ENCODE data around the gene BTG4.
A peak's percentile ranks its signal among the peaks of the same experiment; 100 is the strongest.

BTG4 gene

GRCh38 chr11:111512296-111513239 is at the start of gene BTG4:
BTG4 (minus strand) TSS chr11:111512386; CDS start chr11:111498776, 13,610 bp downstream.
- in situ Hi-C loops (cut with HindIII; ENCODE audit: low pct_ligation_motif_present, low pct_unique_long_range_greater_than_20kb, low sequenced_read_pairs): no loop called here
- peak; percentile 52 for DNase-seq

DNA sequence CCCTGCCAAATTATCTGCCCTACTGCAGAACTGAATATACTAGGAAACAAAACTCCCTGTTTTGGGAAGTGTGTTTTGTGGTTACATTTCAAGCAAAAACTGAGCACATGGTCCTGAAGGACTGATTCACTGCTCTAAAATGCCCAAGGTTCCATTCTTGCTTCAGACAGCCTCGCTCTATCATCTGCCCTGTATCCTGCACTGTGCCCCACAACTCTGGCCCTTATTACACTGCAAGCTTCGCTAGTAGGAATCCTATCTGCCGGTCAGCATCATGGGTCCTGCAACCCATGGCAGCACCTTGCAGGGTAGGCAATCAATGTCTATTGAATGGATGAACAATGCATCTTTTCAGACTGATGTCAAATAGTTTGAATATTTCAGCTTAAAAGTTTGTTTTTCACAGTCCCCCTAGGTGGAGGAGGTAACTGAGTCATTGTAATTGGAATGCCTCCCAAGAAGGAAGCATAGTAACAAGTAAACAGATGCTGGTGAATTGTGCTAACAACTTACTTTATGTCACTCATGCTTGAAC is 49.7 kb upstream of the BTG4 start:
- in situ Hi-C loops (cut with HindIII; ENCODE audit: low pct_ligation_motif_present, low pct_unique_long_range_greater_than_20kb, low sequenced_read_pairs): no loop called here
- DNase-seq: peak; percentile 35

GRCh38 chr11:111561306-111561705 is 49.1 kb upstream of the BTG4 start:
- in situ Hi-C loops (cut with HindIII; ENCODE audit: low pct_ligation_motif_present, low pct_unique_long_range_greater_than_20kb, low sequenced_read_pairs): no loop called here
- DNase-seq: no peak

DNA sequence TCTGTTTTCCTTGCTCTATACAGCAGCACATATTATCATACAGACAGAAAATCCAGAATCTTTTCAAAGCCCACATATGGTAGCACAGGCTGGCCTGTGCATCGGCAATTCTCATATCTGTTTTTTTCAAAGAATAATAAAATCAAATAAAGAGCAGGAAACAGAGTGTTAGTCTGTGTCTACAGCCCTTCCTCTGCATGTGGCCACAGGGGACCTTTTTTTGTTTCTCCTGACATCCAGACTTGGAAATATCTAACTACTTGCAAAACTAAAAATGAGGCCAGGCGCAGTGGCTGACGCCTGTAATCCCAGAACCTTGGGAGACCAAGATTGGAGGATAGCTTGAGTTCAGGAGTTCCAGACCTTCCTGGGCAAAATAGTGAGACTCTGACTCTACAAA is 48.6 kb upstream of the BTG4 start:
- no peak for DNase-seq
- in situ Hi-C loops (cut with HindIII; ENCODE audit: low pct_ligation_motif_present, low pct_unique_long_range_greater_than_20kb, low sequenced_read_pairs): no loop called here

- no peak for DNase-seq
Observed at GRCh38 chr11:111559800-111560464, 47.7 kb upstream of the BTG4 start.

GRCh38 chr11:111557425-111558111 is 45.4 kb upstream of the BTG4 start:
- peak; percentile 75 for DNase-seq
- in situ Hi-C loops (cut with HindIII; ENCODE audit: low pct_ligation_motif_present, low pct_unique_long_range_greater_than_20kb, low sequenced_read_pairs): no loop called here

More at GRCh38 chr11:111559800-111560464, 47.7 kb upstream of the BTG4 start:
- in situ Hi-C loops (cut with HindIII; ENCODE audit: low pct_ligation_motif_present, low pct_unique_long_range_greater_than_20kb, low sequenced_read_pairs): no loop called here

DNA sequence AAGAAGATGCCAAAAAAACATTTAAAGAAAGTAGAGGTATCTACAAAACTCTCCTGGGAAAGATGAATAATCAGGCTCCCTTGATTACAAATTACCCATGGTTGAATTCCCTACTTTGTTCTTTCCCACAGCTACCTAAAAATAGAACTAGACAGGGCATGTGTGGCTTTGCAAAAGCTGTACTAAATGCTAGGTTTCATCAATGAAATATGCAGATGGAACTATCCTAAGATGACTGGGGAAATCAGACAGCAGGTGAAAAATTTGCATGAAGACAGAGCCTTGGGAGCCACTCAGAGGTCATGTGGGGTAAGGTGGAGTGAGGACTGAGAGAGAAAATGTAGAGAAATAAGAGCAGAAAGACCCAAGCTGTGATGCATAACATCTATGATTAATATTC is 43.1 kb upstream of the BTG4 start:
- DNase-seq: no peak
- in situ Hi-C loops (cut with HindIII; ENCODE audit: low pct_ligation_motif_present, low pct_unique_long_range_greater_than_20kb, low sequenced_read_pairs): no loop called here

- in situ Hi-C loops (cut with HindIII; ENCODE audit: low pct_ligation_motif_present, low pct_unique_long_range_greater_than_20kb, low sequenced_read_pairs): no loop called here
- DNase-seq: no peak
Observed at GRCh38 chr11:111554532-111554931, 42.3 kb upstream of the BTG4 start.

DNA sequence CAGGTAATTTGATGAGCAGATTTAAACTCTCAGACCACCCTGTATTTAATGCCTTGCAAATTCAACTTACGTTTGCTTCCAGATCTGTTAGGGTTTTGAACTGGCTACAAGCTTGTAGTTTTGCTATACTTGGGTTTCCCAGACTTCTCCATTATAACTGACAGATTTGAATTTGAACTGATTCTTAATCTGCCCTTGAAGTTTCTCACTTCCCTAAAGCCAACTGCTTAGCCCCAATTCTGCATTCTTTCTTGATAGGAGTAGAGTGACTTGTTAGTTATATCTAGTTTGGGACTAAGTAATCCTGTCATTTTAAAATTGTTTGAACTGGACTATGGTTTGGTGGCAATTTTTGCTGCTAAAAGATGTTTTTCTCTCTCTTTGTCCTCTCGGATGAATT is 38.1 kb upstream of the BTG4 start:
- no peak for DNase-seq
- in situ Hi-C loops (cut with HindIII; ENCODE audit: low pct_ligation_motif_present, low pct_unique_long_range_greater_than_20kb, low sequenced_read_pairs): no loop called here

GRCh38 chr11:111549869-111550203 is 37.6 kb upstream of the BTG4 start:
- DNase-seq: no peak

DNA sequence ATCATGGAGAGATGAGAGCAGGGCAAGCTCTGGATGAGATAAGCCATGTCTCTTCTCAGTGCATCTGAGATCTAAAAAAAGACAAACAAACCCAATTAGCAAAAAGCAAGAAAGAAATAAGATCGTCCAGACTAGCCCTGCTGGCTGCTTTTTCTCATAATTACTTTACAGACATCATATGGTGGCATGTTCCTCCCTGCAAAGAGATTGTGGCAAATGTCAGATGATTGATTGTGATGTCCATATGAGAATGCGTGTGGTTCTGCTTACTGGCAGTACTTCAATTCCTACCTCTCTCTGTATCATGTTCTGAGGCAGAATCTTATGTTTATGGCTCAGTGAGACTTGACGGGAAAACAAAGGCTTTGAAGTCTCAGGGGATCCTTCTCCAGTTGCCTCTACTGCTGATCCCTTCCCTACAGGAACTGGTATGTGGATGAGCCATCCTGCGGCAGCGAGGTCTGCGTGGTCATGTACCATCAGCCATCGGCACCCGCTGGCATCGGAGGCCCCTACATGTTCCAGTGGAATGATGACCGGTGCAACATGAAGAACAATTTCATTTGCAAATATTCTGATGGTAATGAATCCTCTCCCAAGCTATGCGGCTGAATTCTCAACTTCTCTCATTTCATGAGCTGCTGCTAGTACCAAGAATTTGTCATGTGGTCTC is 37.1 kb upstream of the BTG4 start:
- no peak for DNase-seq
- in situ Hi-C loops (cut with HindIII; ENCODE audit: low pct_ligation_motif_present, low pct_unique_long_range_greater_than_20kb, low sequenced_read_pairs): no loop called here

More at GRCh38 chr11:111549869-111550203, 37.6 kb upstream of the BTG4 start:
- in situ Hi-C loops (cut with HindIII; ENCODE audit: low pct_ligation_motif_present, low pct_unique_long_range_greater_than_20kb, low sequenced_read_pairs): no loop called here

GRCh38 chr11:111548525-111548924 is 36.3 kb upstream of the BTG4 start:
- no peak for DNase-seq
- in situ Hi-C loops (cut with HindIII; ENCODE audit: low pct_ligation_motif_present, low pct_unique_long_range_greater_than_20kb, low sequenced_read_pairs): no loop called here

DNA sequence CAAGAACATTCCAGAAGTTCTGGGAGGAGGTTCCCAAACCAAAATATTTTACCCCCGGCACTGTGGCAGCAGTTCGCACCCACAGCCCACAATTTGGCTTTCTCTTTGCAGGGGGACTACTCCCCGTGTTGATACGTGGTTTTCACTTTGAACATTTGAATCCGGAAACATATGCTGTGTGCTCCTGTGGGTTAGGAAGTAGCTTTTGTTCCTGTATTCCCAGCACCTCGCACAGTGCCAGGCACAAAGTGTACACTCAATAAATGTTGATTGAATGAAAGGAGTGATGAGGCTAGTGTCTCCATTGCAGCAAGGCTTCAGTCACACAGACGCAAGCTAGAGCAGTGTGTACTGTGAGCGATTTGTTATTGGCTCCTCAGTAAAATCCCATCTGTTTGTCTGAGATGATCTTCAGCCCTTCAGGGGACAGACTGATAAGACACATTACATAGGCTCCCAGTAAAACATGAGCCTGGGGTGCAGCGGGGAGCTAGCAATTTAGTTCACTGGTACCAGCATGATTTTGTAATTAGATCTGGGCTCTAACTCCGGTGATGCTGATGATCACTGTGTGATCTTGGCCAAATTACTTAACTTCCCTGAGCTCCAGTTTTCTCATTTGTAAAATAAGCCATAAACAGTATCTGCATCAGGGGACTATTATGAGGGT is 30.6 kb upstream of the BTG4 start:
- DNase-seq: no peak
- in situ Hi-C loops (cut with HindIII; ENCODE audit: low pct_ligation_motif_present, low pct_unique_long_range_greater_than_20kb, low sequenced_read_pairs): no loop called here

GRCh38 chr11:111541254-111542061 is 29.3 kb upstream of the BTG4 start:
- in situ Hi-C loops (cut with HindIII; ENCODE audit: low pct_ligation_motif_present, low pct_unique_long_range_greater_than_20kb, low sequenced_read_pairs): no loop called here
- no peak for DNase-seq

- no peak for DNase-seq
- in situ Hi-C loops (cut with HindIII; ENCODE audit: low pct_ligation_motif_present, low pct_unique_long_range_greater_than_20kb, low sequenced_read_pairs): no loop called here
Observed at GRCh38 chr11:111540937-111541253, 28.7 kb upstream of the BTG4 start.

DNA sequence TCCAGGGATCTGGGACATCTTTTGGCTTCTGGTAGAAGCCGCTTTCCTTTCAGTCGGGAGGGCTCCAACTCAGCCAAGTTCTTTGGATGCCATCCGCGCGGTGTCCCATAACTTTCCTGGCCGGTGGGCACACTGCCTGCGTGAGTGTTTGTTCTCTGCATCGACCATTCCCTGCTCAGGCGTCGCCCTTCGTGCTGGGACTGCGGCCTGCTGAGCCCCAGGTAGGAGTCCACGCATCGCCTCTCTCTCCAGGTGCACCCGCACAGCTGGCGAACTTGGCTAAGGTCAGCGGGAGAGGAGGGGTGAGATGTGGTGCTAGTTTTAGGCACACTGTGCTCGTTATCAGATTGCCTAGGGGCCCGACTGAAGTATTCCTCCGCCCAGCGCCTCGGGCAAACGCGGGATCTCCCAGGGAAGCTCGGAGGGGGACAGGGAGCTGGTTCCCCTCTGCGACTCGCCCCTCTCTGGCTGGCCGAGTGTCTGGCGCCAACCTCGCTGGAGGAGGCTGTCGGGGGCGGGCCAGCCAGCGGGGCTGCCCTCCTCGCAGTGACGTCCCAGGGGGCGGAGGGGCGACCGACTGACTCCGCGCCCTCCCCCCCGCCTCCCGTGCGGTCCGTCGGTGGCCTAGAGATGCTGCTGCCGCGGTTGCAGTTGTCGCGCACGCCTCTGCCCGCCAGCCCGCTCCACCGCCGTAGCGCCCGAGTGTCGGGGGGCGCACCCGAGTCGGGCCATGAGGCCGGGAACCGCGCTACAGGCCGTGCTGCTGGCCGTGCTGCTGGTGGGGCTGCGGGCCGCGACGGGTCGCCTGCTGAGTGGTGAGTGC is 28.1 kb upstream of the BTG4 start, which contains the start of gene LAYN:
TSS of gene LAYN (plus strand) at position 607 of the 823 bp plus-strand sequence. CDS start at position 731, 124 bp downstream.
- DNase-seq: peak; percentile 72
- in situ Hi-C loops (cut with HindIII; ENCODE audit: low pct_ligation_motif_present, low pct_unique_long_range_greater_than_20kb, low sequenced_read_pairs): no loop called here
